Measurements from ENCODE around the gene CCDC197.

The CCDC197 gene

DNA sequence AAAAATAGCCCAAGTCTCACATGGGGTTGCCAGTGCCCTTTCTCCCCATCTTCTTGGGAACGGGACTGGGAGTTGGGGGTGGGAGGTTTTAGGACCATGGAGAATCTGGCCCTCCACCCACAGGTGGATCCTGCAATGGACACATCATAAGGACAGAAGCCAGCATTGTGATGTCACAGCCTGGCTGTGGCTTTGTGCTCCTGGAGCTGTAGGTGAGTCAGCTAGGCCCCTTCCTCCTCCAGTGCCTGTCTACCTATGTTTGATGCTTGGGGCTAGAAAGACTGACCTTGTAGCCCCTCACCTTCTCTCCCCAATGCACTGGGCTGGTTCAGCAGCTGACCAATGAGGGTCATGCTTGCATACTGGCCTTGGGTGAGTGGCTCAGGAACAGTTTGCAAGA is at the start of gene CCDC197:
Gene CCDC197, plus strand, starts transcription at position 220 of the 400 bp plus-strand sequence. CDS start 831 bp downstream, outside the sequence.
- DNase-seq (ENCODE audit: low spot score), result no peak

GRCh38 chr14:93949511-93950075 is 47.5 kb upstream of the CCDC197 start:
- no peak for DNase-seq (ENCODE audit: low spot score)

DNA sequence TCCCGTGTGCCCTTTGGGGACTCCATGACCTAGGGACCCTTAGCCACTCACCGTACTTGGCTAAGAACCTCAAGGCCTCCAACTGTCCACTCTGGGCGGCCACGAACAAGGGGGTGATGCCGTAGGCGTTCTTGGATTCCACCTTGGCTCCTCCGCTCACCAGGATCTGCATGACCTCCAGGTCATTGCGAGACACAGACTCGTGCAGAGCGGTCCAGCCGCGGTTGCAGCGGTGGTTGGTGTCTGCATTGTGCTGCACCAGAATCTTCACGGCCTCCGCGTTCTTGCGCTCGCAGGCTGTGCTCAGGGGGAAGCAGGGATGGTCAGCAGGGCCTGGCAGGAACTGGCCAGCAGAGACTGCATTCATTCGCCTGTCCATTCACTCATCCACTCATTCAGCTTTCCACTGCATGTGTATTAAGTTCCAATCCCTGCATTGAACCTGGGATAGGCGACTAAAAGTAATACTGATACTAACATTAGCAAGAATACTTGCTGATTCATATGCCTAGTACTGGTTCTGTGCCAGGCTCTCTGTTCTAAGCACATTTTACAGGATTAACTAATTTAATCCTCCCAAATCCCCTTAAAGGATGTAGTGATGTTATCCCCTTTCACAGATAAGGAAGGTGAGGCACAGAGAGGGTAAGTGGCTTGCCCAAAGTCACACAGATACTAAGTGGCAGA is 46.0 kb upstream of the CCDC197 start:
- no peak for DNase-seq (ENCODE audit: low spot score)

DNA sequence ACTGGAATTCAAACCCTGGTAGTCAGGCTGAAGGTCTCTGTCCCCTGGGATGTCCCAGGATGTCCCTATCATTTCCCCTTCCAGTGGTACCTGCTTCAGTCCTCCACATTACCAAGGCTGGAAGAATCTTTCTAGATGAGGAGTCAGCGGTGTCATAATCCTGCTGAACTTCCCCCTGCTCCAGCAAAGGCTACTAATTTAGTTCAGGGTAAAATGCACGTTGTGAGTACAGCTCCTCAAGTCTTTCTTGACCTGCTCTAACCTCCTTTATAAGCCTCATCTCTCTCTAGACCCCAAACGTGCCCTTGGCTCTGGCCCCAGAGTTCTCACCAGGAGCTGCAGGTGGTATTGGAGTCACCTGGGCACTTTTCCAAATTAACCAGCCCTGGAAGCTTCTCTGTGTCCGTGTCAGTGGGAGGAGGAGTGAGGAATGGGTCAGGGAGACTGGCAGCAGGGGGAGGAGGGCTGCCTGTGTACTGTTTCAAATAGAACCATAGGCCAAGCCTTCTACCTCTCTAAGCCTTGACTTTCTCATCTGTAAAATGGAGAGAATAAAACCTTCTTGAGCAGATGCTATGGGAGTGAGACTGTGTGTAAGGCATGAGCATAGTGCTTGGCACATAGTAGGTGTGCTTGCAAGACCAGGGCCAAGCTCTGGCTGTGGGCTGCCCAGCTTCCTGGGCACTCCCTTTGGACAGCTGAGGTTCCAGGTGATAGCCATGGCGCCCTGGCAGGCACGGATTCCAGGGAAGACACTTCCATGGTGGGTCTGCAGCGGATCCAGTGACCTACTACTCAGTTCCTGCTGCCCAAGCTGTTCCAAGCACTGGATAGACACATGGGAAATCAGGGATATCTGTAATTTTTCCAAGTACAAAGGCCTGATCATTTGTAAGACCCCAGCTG is 45.2 kb upstream of the CCDC197 start:
- DNase-seq (ENCODE audit: low spot score), result no peak

GRCh38 chr14:93952829-93953228 is 44.3 kb upstream of the CCDC197 start:
- DNase-seq (ENCODE audit: low spot score), result no peak

GRCh38 chr14:93953263-93953662 is 43.8 kb upstream of the CCDC197 start:
- no peak for DNase-seq (ENCODE audit: low spot score)

DNA sequence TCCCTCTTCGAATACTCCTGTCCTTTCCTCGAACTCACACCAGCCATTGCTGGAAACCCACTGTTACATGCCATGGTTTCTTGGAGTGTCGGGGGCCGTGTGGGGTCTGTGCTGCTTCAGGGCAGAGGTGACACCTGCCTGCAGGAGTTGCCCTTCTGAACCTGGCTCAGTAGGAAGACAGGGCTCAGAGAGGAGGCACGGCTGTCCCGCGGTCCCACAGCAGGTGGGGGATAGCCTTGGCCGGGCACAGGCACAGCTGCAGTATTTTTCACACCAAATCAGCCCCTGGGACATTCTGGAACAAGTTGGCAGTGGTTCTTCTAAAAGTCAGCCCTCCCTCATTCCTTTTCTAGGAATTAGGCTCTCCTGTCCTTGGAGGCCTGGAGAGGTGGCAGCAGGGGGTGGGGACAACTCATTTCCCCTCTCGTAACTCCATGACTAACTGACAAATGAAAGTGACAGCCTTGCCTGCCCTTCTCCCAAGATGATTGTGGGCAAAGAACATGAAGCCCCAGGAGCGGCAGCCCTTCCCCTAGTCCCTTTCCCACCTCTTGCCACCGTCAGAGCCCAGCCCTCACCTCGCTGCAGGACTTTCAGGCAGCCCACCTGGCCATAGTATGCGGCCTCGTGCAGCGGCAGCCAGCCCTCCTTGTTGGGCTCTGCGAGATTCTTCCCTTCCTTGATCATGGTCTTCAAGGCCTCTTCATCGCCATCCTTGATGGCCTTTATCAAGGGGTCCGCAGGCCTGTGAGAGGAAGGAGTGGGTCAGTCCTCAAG is 43.2 kb upstream of the CCDC197 start:
- DNase-seq (ENCODE audit: low spot score), result no peak

DNA sequence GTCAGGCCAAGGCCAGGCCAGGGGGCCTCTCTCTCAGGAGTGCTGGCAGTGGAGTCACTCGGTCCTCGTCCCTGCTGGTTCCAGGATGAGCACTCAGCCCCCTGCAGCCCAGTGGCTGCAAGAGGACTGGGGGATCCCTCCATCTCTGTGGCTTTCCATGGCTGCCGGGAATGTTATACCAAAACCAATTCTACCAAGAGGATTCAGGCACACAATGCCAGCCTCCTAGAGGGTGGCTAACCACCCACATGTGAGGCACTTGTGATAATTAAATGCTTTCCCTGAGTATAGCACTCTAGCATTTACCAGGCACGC is 42.6 kb upstream of the CCDC197 start:
- no peak for DNase-seq (ENCODE audit: low spot score)

DNA sequence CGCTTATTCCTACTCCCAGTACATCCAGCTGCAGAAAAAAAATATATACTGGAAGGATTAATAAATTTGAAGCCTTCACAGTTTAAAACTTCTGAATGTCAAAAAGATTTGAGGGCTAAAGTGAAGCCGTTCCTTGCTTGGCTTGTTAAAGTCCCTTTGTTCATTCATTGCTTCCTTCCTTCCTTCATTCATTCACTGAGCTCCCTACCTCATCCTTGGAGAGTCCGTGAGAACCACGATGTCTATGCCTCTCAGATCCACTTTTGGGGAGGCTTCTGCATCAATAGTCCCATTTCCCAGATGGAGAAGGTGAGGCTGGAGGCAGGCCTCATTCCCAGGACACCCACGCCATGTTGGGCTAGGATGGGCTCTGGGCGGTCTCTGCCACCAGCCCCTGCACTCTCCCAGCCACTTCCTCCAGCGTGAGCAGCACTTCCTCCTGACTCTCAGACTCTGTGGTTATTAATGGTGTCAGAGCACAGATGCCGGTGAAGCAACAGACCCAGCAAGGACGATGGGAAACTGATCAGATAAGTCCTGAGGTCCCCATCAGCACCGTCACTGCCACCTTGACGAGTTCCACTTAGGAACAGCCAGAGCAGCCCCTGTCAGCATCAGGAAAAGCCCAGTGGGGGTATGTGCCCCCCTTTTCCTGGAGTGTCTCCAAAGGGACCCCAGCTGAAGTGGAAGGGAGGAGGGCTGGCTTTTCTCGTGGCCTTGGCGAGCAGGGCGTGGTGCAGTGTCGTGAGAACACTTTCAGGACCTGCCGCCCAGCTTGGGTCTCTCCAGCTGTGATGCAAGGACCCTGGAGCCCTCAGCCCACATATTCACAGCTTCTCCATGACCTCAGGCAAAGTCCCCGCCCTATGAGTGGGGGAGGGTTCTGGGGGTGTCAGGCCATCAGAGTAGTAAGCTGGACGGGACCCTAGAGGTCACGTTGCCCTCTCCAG is 41.9 kb upstream of the CCDC197 start:
- DNase-seq (ENCODE audit: low spot score), result no peak

GRCh38 chr14:93955850-93956481 is 41.1 kb upstream of the CCDC197 start:
- DNase-seq (ENCODE audit: low spot score), result no peak

- DNase-seq (ENCODE audit: low spot score), result no peak
Measured at GRCh38 chr14:93956514-93957332, 40.4 kb upstream of the CCDC197 start.

- no peak for DNase-seq (ENCODE audit: low spot score)
Measured at GRCh38 chr14:93957333-93957710, 39.8 kb upstream of the CCDC197 start.

- no peak for DNase-seq (ENCODE audit: low spot score)
Measured at GRCh38 chr14:93957751-93958566, 39.1 kb upstream of the CCDC197 start.

DNA sequence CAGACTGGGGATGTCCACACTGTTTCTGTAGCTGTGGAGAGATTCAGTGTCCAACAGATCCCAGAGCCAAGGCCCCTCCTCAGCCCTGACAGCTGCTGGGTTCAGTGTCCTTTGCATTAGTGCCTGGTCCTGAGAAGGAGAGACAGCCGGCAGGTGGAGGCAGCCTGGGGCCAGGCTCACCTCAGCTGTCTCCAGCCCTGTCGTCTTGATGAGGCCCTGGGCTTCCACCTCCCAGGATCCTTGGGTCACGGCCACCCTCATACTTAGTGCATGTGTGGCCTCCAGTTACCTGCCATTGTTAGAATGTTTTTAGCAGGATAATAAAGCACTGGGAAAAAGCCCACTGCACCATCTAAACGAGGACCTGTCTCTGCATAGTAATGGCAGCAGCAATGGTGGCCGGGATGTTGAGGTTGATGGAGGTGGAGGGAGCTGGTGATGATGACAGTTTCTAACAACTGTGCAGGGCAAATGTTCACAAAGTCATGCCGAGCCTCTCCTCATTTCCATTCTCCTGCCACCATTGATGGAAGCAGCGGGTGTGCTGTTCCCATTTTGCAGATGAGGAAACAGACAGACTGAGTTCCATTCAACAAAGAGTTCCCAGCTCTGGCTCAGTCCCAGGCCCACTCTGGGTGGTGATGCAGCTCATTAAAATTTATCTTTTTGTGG is 38.4 kb upstream of the CCDC197 start:
- DNase-seq (ENCODE audit: low spot score), result no peak

DNA sequence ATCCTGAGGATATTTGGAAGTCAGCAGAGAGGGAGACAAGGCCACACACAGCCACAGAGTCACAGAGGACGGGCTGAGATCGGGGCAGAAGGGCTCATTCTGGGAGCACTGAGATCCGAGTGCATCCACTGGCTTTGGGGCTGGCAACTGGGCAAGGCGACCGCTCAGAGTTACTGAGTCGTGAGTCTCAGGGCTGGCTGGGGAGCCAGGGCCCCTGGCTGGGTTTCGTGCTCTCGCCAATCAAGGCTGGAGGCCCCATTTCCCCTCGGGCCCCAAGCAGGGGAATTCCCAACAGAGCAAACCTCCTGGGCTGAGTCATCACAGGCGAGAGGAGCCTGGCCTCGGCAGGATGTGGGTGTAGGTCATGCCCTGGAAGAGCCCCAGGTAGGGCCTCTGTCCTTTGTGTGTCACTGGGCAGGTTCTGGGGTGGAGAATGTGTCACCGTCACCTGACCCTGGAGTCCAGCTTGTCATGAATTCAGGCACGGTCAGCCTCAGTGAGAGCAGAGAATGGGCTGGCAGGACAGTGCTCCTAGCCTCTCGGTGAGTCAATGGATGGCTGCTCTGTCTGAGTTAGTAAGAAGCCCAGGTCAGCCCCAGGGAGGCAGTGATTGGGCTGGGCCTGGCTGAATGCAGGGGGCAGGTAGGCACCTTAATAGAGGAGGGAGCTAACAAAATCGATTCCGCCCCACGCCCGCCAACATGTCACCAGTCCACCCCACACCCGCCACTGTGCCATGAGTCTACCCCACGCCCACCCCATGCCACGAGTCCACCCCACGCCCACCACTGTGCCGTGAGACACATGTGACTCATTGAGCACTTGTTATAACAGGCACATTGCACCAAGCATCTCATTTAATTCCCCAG is 37.6 kb upstream of the CCDC197 start:
- DNase-seq (ENCODE audit: low spot score), result no peak

- DNase-seq (ENCODE audit: low spot score), result no peak
Measured at GRCh38 chr14:93960108-93960475, 37.0 kb upstream of the CCDC197 start.

DNA sequence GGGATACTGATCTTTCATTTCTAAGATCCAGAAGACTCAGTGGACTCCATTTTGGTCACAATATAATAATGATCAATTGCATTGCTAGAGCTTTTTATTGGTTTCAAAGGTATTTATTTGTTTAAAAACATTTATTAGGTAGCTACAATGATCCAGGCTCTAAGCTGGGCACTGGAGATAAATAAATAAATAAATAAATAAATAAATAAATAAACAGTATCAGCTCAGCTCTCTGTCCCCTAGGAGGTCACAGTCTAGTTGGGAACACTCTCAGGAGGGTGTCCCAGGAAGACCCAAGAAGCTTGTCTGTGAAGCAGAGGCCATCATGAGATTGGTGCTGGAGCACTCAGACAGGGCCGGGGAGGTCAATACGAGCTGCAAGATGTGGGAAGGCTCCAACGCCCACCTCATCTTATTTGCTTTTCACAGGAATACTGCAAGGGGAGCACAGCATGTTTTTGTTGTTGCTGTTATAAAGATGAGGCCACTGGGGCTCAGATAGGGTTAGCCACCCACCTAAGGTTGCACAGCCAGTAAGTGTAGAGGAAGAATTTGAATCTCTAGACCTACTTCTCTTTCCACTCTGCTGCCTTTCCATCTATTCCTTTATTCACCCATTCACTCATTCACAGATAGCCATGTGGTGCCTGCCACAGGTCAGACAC is 36.2 kb upstream of the CCDC197 start:
- DNase-seq (ENCODE audit: low spot score), result no peak
